Mucosa of rectum (tissue), 2 donors: ENCODE data around the gene PARD3.

Experiments
- H3K27ac ChIP-seq, 2 donors: one replicate each; pipeline ENCODE4 v1.7.0; 2013; ENCODE audit warnings: inconsistent platforms in 2 of 2, low read depth in 2 of 2, low read length in 2 of 2
- H3K27me3 ChIP-seq, 2 donors: one replicate each; pipeline ENCODE4 v1.7.0; 2013; ENCODE audit warnings: low read length in 2 of 2; ENCODE audit not compliant: control insufficient read depth in 2 of 2, insufficient read depth in 2 of 2
- H3K36me3 ChIP-seq, 2 donors: one replicate each; pipeline ENCODE4 v1.7.0; 2013; ENCODE audit warnings: low read length in 2 of 2; ENCODE audit not compliant: control insufficient read depth in 2 of 2, insufficient read depth in 2 of 2
- H3K4me1 ChIP-seq, 2 donors: one replicate each; pipeline ENCODE4 v1.7.0; 2013; ENCODE audit warnings: low read length in 2 of 2, mild to moderate bottlenecking in 1 of 2; ENCODE audit not compliant: control insufficient read depth in 2 of 2, insufficient read depth in 2 of 2
- H3K4me3 ChIP-seq, 2 donors: one replicate each; pipeline ENCODE4 v1.7.0; 2013; ENCODE audit warnings: low read length in 2 of 2
- H3K9ac ChIP-seq, 2 donors: one replicate each; pipeline ENCODE4 v1.7.0; 2013; ENCODE audit warnings: low read length in 2 of 2, low read depth in 1 of 2, mild to moderate bottlenecking in 1 of 2
- H3K9me3 ChIP-seq, 2 donors: one replicate each; pipeline ENCODE4 v1.7.0; 2013; ENCODE audit warnings: low read length in 2 of 2; ENCODE audit not compliant: control insufficient read depth in 2 of 2
- donor health status: healthy.
- donor health status: Normal muscosa, but diverticular disease.

The PARD3 gene

GRCh38 chr10:34722404-34722803 lies 92.7 kb downstream of the PARD3 start:
- Histone ChIP-seq H3K9ac (no peak overlapping the region), H3K9me3 (no peaks in the 10 kb centered on the region), H3K36me3 (no peaks in the 10 kb centered on the region), H3K27me3 (no peaks in the 10 kb centered on the region), H3K4me1 (peaks cover 2 to 9% of the 10 kb centered on the region in 2 donors), H3K27ac (no peak overlapping the region), H3K4me3 (no peak overlapping the region)

GRCh38 chr10:34721208-34721840 lies 93.8 kb downstream of the PARD3 start:
- Histone ChIP-seq H3K27me3 (no peaks in the 10 kb centered on the region), H3K4me3 (no peak overlapping the region), H3K36me3 (no peaks in the 10 kb centered on the region), H3K4me1 (peaks cover 2 to 17% of the 10 kb centered on the region in 2 donors), H3K9ac (no peak overlapping the region), H3K9me3 (no peaks in the 10 kb centered on the region), H3K27ac (no peak overlapping the region)

DNA sequence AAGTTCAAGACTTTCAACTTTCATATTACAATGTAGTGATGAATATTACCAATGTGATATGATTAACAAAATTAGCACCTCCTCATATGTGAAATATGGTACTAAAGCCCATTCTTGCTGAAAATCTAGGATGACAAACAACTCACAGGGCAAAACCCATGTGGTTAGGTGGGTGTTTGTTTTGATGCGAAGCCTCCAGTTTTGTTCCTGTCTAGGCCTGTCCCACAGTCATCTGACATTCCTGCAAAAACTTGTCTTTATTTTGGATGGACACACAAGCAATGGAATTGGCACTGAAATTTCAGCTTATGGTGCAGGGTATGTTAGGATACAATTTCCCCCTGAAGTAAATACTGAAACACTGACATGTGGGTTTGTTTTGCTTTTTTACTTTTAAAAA lies 95.3 kb downstream of the PARD3 start:
- Histone ChIP-seq H3K27ac (no peak overlapping the region), H3K27me3 (no peaks in the 10 kb centered on the region), H3K36me3 (no peaks in the 10 kb centered on the region), H3K9me3 (no peaks in the 10 kb centered on the region), H3K4me1 (peaks cover 2 to 20% of the 10 kb centered on the region in 2 donors), H3K9ac (no peak overlapping the region), H3K4me3 (no peak overlapping the region)

DNA sequence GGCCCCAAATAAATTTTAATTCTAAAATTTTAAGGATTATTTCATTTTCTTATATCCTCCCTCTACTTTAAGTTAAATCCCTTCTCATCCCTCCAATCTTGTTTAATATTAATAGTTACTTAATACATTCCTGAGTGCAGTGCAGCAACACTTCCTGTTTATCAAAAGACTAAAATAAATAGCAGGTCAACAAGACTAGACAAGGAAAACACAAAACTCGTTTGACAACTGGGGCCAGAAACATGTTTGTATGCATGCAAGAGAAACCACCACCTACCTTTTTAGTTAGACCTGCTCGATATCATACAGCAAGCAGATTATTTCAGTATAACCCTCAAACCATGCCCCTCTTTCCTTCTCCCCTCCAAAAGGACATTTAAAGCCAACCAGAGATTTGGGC lies 95.8 kb downstream of the PARD3 start:
- H3K4me1 ChIP-seq = peaks cover 2 to 20% of the 10 kb centered on the region in 2 donors
- H3K9me3 ChIP-seq = no peaks in the 10 kb centered on the region
- H3K27me3 ChIP-seq = no peaks in the 10 kb centered on the region
- H3K9ac ChIP-seq = no peak overlapping the region
- H3K36me3 ChIP-seq = no peaks in the 10 kb centered on the region
- H3K4me3 ChIP-seq = no peak overlapping the region
- H3K27ac ChIP-seq = no peak overlapping the region

DNA sequence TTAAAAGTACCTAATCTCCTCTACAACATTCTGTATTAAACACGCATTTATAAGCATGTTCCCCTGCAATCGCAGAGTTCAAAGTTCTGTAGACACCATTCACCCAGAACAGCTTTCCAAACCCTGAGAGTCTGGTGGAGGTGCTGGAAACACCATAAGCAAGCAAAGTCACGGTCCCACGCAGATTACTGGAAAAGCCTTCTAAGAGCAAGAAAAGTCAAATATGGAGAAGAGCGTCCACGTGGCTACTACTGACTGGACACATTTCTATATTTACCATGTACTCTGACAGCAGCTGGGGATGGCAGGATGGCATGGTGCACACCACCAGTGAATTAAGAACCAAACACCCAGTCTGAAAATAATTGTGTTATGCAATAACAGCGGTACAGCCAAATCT lies 97.7 kb downstream of the PARD3 start:
- no peaks in the 10 kb centered on the region for H3K9me3 ChIP-seq
- no peak overlapping the region for H3K27ac ChIP-seq
- no peak overlapping the region for H3K4me3 ChIP-seq
- no peaks in the 10 kb centered on the region for H3K27me3 ChIP-seq
- no peaks in the 10 kb centered on the region for H3K36me3 ChIP-seq
- H3K9ac ChIP-seq = no peak overlapping the region
- H3K4me1 ChIP-seq = peaks cover 2 to 16% of the 10 kb centered on the region in 2 donors

DNA sequence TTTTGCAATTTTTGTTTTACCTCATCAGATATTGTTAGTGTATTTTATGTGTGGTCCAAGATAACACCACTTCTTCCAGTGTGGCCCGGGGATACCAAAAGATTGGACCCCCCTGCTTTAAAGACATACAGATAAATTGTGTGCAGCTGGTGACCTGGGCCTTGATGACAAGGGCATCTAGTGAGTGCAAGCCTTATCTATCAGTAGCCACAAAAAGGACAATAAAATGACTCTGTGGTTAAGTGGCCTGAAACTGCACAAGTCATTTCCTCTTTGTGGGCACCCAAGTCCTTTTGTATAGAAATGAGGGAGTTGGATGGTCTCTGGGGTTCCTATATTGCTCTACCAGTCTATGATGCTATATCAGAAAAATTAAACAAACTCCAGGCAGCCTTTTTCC lies 98.1 kb downstream of the PARD3 start:
- Histone ChIP-seq H3K9me3 (no peaks in the 10 kb centered on the region), H3K36me3 (no peaks in the 10 kb centered on the region), H3K4me1 (peaks cover 2 to 16% of the 10 kb centered on the region in 2 donors), H3K27ac (no peak overlapping the region), H3K9ac (no peak overlapping the region), H3K4me3 (no peak overlapping the region), H3K27me3 (no peaks in the 10 kb centered on the region)

GRCh38 chr10:34716234-34716633 lies 98.9 kb downstream of the PARD3 start:
- Histone ChIP-seq H3K9ac (no peak overlapping the region), H3K9me3 (no peaks in the 10 kb centered on the region), H3K27ac (no peak overlapping the region), H3K36me3 (no peaks in the 10 kb centered on the region), H3K4me3 (no peak overlapping the region), H3K4me1 (peaks cover 2 to 19% of the 10 kb centered on the region in 2 donors), H3K27me3 (no peaks in the 10 kb centered on the region)

DNA sequence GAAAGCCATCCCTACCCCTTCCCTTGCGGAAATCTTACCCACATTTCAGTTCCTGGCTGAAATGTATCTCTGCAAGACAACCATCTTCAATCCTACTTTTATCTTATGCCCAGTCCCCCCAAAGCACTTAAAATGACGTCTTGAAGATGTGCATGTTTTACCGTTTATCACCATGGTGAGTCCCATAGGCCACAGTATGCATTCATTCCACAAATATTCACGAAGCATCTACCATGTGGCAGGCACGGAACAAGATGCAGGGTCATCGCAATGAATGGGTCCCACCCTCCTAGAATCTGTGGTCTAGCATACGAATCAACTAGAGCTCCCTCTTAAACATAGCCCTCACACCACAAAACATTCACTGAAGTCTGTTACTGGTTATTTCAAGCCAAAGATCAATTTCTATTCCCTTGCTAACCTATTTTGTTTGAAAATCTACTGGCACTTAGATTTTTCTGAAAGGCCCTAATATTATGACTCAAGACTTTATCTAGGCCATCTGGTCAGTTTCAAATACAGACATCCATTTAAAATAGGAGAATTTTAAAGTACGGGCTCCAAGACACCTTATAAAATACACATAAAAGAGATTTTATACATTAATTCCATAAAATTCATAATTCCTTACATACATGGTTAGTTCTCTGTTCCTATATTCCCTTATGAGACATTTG lies 99.4 kb downstream of the PARD3 start:
- Histone ChIP-seq H3K27me3 (no peaks in the 10 kb centered on the region), H3K9me3 (no peaks in the 10 kb centered on the region), H3K36me3 (no peaks in the 10 kb centered on the region), H3K27ac (no peak overlapping the region), H3K4me1 (peaks cover 2 to 19% of the 10 kb centered on the region in 2 donors), H3K9ac (no peak overlapping the region), H3K4me3 (no peak overlapping the region)

- H3K9me3 ChIP-seq = no peaks in the 10 kb centered on the region
- H3K27ac ChIP-seq = no peak overlapping the region
- no peaks in the 10 kb centered on the region for H3K27me3 ChIP-seq
- H3K36me3 ChIP-seq = no peaks in the 10 kb centered on the region
- peaks cover 2 to 19% of the 10 kb centered on the region in 2 donors for H3K4me1 ChIP-seq
- H3K4me3 ChIP-seq = no peak overlapping the region
- H3K9ac ChIP-seq = no peak overlapping the region
These were observed 101.2 kb downstream of the PARD3 start for GRCh38 chr10:34713875-34714274.

DNA sequence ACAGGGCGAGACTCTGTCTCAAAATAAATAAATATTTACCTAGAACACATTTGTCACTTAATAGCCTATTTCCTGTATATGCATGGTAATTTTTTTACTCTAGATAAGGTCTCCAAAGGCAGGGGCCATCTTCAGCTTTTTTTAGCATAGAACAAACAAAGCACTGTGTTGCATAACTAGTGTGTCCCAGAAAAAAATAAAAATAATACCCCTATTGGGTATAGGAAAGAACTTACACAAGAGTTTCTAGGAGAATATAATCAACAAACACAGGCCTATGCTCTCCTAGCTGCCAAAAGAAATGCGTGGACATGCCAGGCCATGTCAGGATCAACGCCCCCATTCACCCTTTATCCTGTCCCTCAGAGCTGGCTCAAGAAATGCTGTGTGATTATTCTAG lies 103.6 kb downstream of the PARD3 start:
- H3K36me3 ChIP-seq = no peaks in the 10 kb centered on the region
- no peak overlapping the region for H3K27ac ChIP-seq
- H3K27me3 ChIP-seq = no peaks in the 10 kb centered on the region
- H3K4me1 ChIP-seq = peaks cover 0 to 9% of the 10 kb centered on the region in 2 donors
- no peak overlapping the region for H3K4me3 ChIP-seq
- no peaks in the 10 kb centered on the region for H3K9me3 ChIP-seq
- H3K9ac ChIP-seq = no peak overlapping the region
